Measurements from ENCODE around the gene CENPV. TPM values are rescaled to one million over a fixed set of nuclear protein-coding genes. Genes with fewer than 3 reads are reported as not detected.

Gene CENPV
- total and polyA plus RNA-seq, 2 of the 13 experiments (the other 11 are each of a cell fraction or from before 2014, with no cell fraction given), result 193 to 292 TPM

- TF ChIP-seq ZHX2 (IDR thresholded peaks at IDR 0.05; ENCODE audit: low read depth), result no peak
- TF ChIP-seq ZHX2 (CRISPR knock-in tag; IDR thresholded peaks at IDR 0.05; ENCODE audit: borderline replicate concordance), result no peak; the same call in 1 of the 2 replicates
- TF ChIP-seq SRF (IDR thresholded peaks at IDR 0.05; ENCODE audit: low read depth, low read length), result peak; percentile 69
- peak; percentile 57 for TF ChIP-seq POLR2G (IDR thresholded peaks at IDR 0.05; ENCODE audit: low read depth, low read length)
- no peak for TF ChIP-seq PLSCR1 (CRISPR knock-in tag; IDR thresholded peaks at IDR 0.05; ENCODE audit: borderline replicate concordance)
- TF ChIP-seq ZNF557 (CRISPR knock-in tag; IDR thresholded peaks at IDR 0.05), result no peak
- TF ChIP-seq ZFP36L2 (CRISPR knock-in tag; IDR thresholded peaks at IDR 0.05), result no peak
- TF ChIP-seq TCF7L2 (IDR thresholded peaks at IDR 0.05; ENCODE audit: low read depth, low read length), result no peak
- no peak for TF ChIP-seq HIC2 (CRISPR knock-in tag; IDR thresholded peaks at IDR 0.05; ENCODE audit: low read depth)
- no peak for TF ChIP-seq ZNF576 (CRISPR knock-in tag; IDR thresholded peaks at IDR 0.05)
- no peak for TF ChIP-seq MXD3 (CRISPR knock-in tag; IDR thresholded peaks at IDR 0.05)
- no peak for TF ChIP-seq HNRNPH1 (optimal IDR thresholded peaks at IDR 0.05; ENCODE audit: low read depth, low read length)
- no peak for TF ChIP-seq LBX2 (CRISPR knock-in tag; IDR thresholded peaks at IDR 0.05; ENCODE audit: borderline replicate concordance)
- peak; percentile 85; the same call in 1 of the 2 replicates for TF ChIP-seq ZNF292 (CRISPR knock-in tag; IDR thresholded peaks at IDR 0.05; ENCODE audit: borderline replicate concordance, low read depth)
- TF ChIP-seq ZBTB2 (CRISPR knock-in tag; IDR thresholded peaks at IDR 0.05; ENCODE audit: low read depth), result no peak
- TF ChIP-seq ARNTL (CRISPR knock-in tag; IDR thresholded peaks at IDR 0.05), result peak; percentile 77
- peak; percentile 77 for TF ChIP-seq ISL2 (CRISPR knock-in tag; IDR thresholded peaks at IDR 0.05)
Observed at GRCh38 chr17:16313139-16314090, 39.9 kb downstream of the CENPV start (continued).

Data from HepG2 (cell line).